ENCODE results near the gene ADARB2. TPM values are rescaled to one million over a fixed set of nuclear protein-coding genes. Genes with fewer than 3 reads are reported as not detected.
A peak's percentile ranks its signal among the peaks of the same experiment; 100 is the strongest.

The ADARB2 gene
- total and polyA plus RNA-seq, 8 donors = 0.41 to 0.92 (median 0.76) TPM

DNA sequence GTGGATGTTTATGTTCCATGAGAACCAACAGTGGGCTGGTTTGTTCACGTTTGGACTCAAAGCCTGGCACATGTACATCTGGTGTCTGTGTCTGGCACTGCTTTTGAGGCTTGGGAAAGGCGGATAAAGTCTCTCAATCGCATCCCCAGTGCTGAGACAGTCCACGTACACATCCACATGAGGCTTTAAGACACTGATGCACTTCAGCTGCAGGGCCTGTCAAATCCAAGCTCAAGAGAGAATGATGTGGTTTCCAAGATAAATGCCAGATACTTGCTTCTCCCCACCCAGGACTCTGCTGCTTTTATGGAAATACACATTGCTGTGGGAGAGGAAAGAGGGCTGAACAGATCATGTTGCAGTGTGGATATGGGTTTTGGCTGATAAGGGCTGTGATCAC is 178.4 kb downstream of the ADARB2 start:
- intact Hi-C loops (cut with DNase I) = no loop called here
- ATAC-seq (no peak), DNase-seq (no peak)
- H3K4me3 ChIP-seq = no peak overlapping the region
- no peak overlapping the region for H3K27ac ChIP-seq
- peaks cover 4 to 51% of the 10 kb centered on the region in 2 donors for H3K27me3 ChIP-seq
- TF ChIP-seq, protein P1, sequence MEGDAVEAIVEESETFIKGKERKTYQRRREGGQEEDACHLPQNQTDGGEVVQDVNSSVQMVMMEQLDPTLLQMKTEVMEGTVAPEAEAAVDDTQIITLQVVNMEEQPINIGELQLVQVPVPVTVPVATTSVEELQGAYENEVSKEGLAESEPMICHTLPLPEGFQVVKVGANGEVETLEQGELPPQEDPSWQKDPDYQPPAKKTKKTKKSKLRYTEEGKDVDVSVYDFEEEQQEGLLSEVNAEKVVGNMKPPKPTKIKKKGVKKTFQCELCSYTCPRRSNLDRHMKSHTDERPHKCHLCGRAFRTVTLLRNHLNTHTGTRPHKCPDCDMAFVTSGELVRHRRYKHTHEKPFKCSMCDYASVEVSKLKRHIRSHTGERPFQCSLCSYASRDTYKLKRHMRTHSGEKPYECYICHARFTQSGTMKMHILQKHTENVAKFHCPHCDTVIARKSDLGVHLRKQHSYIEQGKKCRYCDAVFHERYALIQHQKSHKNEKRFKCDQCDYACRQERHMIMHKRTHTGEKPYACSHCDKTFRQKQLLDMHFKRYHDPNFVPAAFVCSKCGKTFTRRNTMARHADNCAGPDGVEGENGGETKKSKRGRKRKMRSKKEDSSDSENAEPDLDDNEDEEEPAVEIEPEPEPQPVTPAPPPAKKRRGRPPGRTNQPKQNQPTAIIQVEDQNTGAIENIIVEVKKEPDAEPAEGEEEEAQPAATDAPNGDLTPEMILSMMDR (IDR thresholded peaks at IDR 0.05) = no peak
- no peaks in the 10 kb centered on the region for H3K9me3 ChIP-seq
- H3K4me1 ChIP-seq = no peaks in the 10 kb centered on the region
- no peaks in the 10 kb centered on the region for H3K36me3 ChIP-seq

DNA sequence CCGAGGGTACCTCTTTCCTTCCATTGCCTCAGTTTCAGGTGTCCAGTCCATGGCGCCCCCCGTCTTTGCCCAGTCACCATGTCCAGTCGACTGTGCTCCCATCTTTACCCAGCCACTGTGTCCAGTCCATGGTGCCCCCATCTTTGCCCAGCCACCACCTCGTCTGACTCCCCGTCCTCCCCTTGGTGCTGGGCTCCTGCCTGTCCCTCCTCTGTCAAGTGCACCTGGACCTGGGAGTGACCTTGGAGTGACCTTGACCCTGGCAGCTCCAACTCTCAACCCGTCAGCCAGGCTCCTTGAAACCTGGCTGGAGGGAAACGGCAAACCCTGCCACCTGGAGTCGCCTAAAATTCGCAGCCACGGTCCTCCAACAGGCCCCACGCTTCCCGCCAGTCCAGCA is 180.2 kb downstream of the ADARB2 start:
- TF ChIP-seq, protein P1 (IDR thresholded peaks at IDR 0.05) = no peak
- DNase-seq = no peak
- Histone ChIP-seq H3K27ac (no peak overlapping the region), H3K4me3 (no peak overlapping the region), H3K4me1 (no peaks in the 10 kb centered on the region), H3K27me3 (peaks cover 4 to 52% of the 10 kb centered on the region in 2 donors), H3K36me3 (no peaks in the 10 kb centered on the region), H3K9me3 (no peaks in the 10 kb centered on the region)
- intact Hi-C loops (cut with DNase I) = no loop called here
- no peak for ATAC-seq

DNA sequence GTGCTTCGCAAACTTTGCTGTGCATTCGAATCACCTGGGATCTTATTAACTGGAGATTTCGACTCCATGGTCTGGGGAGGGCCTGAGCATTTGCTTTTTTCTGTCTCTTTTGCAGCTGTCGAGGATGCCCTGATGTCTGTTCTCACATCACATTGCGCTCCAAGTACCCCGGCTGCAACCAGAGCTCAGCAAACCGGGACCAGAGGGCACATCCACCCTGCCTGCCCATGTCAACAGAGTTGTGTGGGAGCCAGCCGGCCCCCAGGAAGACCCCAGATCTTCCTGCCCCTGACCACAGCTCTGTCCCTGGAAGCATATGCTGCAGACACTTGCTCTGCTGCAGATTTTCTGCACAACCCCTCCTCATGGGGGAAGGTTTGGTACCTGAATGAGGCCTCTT is 180.8 kb downstream of the ADARB2 start:
- Histone ChIP-seq H3K27ac (no peak overlapping the region), H3K4me1 (no peaks in the 10 kb centered on the region), H3K4me3 (no peak overlapping the region), H3K36me3 (no peaks in the 10 kb centered on the region), H3K27me3 (peaks cover 4 to 48% of the 10 kb centered on the region in 2 donors), H3K9me3 (no peaks in the 10 kb centered on the region)
- intact Hi-C loops (cut with DNase I) = no loop called here
- DNase-seq (peak in 1 of 4 donors; percentile 8), ATAC-seq (no peak)
- TF ChIP-seq, protein P1 (IDR thresholded peaks at IDR 0.05) = no peak

DNA sequence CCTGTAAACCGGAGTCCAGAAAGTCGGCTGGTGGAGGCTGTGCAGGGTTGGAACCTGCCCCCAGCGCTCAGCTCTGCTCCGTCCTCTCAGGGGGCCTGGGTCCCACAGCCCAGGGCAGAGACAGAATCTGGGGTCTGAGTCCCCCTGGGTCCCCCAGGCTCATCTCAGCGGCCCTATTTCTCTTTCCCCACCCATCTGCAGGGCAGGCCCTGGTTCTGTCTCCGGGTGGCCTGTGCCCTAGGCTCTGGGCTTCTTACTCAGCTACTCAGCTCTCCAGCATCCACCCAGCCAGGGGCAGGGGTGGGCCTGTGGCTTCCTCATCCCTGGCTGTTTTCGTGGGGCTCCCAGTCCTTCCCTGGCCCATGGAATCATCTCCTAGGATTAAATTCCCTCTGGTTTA is 183.4 kb downstream of the ADARB2 start:
- TF ChIP-seq, protein P1 (IDR thresholded peaks at IDR 0.05) = no peak
- no peak overlapping the region for H3K27ac ChIP-seq
- no peak for ATAC-seq
- H3K4me1 ChIP-seq = no peaks in the 10 kb centered on the region
- peak in 2 of 4 donors; percentile 5 to 28 for DNase-seq
- no peaks in the 10 kb centered on the region for H3K36me3 ChIP-seq
- H3K4me3 ChIP-seq = no peak overlapping the region
- intact Hi-C loops (cut with DNase I) = no loop called here
- H3K9me3 ChIP-seq = no peaks in the 10 kb centered on the region
- peaks cover 0 to 28% of the 10 kb centered on the region in 2 donors for H3K27me3 ChIP-seq

DNA sequence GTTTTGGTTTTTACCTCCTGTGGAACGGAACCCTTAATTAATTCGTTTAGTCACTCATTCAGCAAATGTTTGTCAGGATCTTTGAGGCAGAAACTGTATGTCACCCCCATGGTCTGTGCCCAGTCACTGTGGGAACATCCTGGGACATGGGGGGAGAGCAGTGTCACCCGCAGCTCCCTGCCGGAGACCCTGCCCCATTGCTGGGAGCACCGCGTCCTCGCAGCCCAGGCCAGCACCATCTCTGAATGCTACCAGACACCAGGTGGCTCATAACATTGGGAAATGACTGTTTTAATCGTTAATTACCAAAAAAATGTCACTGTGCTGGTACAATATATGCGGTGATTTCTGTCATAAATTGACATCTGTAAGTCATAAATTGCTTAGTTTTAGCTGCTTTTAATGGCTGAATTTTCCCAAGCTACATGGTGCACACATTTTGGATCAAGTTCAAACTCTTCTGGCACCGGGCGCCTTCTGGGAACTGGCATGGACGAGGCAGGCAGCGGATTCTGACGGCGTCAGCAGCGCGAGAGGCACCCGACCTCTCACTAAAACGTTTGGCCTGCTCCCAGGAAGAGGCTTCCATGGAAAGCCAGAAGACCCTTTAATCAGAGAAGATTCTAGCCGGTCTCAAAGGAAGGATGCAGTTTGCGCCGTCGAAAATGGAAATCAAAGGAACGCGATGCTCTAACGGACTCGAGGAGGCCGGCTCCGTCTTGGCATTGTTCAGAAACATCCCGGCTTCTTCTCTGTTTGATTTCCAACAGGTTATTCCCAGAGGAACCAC is 184.2 kb downstream of the ADARB2 start:
- Histone ChIP-seq H3K36me3 (no peaks in the 10 kb centered on the region), H3K4me3 (no peak overlapping the region), H3K27ac (no peak overlapping the region), H3K9me3 (peaks cover 0 to 5% of the 10 kb centered on the region in 2 donors), H3K4me1 (no peaks in the 10 kb centered on the region), H3K27me3 (peaks cover 0 to 22% of the 10 kb centered on the region in 2 donors)
- DNase-seq (peak in 2 of 4 donors; percentile 7 to 58), ATAC-seq (no peak)
- TF ChIP-seq, protein P1 (IDR thresholded peaks at IDR 0.05) = no peak
- intact Hi-C loops (cut with DNase I) = no loop called here
